ENCODE measurements around the gene TMEM141. TPM values are rescaled to one million over a fixed set of nuclear protein-coding genes. Genes with fewer than 3 reads are reported as not detected.

TMEM141 gene
- total RNA-seq, 1 donor from 2014 or later = 57.8 TPM

- H3K9me3 Mint-ChIP-seq (ENCODE audit: low read depth) = no peaks in the 10 kb centered on the region
- H3K4me1 Mint-ChIP-seq (ENCODE audit: low read depth) = peaks cover 24% of the 10 kb centered on the region
- H3K36me3 Mint-ChIP-seq (ENCODE audit: insufficient read depth) = peaks cover 13% of the 10 kb centered on the region
- H3K27ac Mint-ChIP-seq = peak overlapping the region; percentile 69
- peak; percentile 19 for TF ChIP-seq CTCF (IDR thresholded peaks at IDR 0.05; ENCODE audit: unreplicated experiment)
- peak overlapping the region; percentile 89 for H3K4me3 Mint-ChIP-seq (ENCODE audit: low read depth)
- H3K27me3 Mint-ChIP-seq = no peaks in the 10 kb centered on the region
- no peak for DNase-seq (ENCODE audit: low spot score, unreplicated experiment)
Observed at GRCh38 chr9:136808075-136808805, 17.1 kb downstream of the TMEM141 start.

GRCh38 chr9:136808806-136809158 is 17.6 kb downstream of the TMEM141 start:
- DNase-seq (ENCODE audit: low spot score, unreplicated experiment) = no peak
- Mint-ChIP-seq H3K27me3 (no peaks in the 10 kb centered on the region), H3K9me3 (ENCODE audit: low read depth) (no peaks in the 10 kb centered on the region), H3K27ac (peak overlapping the region; percentile 69), H3K4me3 (ENCODE audit: low read depth) (peak overlapping the region; percentile 89), H3K36me3 (ENCODE audit: insufficient read depth) (peaks cover 16% of the 10 kb centered on the region), H3K4me1 (ENCODE audit: low read depth) (peaks cover 24% of the 10 kb centered on the region)
- no peak for TF ChIP-seq CTCF (IDR thresholded peaks at IDR 0.05; ENCODE audit: unreplicated experiment)

- no peak for TF ChIP-seq CTCF (IDR thresholded peaks at IDR 0.05; ENCODE audit: unreplicated experiment)
- H3K36me3 Mint-ChIP-seq (ENCODE audit: insufficient read depth) = peaks cover 30% of the 10 kb centered on the region
- no peak overlapping the region for H3K4me3 Mint-ChIP-seq (ENCODE audit: low read depth)
- no peaks in the 10 kb centered on the region for H3K9me3 Mint-ChIP-seq (ENCODE audit: low read depth)
- no peak overlapping the region for H3K27ac Mint-ChIP-seq
- no peak for DNase-seq (ENCODE audit: low spot score, unreplicated experiment)
- H3K4me1 Mint-ChIP-seq (ENCODE audit: low read depth) = peaks cover 12% of the 10 kb centered on the region
- H3K27me3 Mint-ChIP-seq = no peaks in the 10 kb centered on the region
Observed at GRCh38 chr9:136814725-136815421, 23.7 kb downstream of the TMEM141 start.

GRCh38 chr9:136815422-136815782 is 24.3 kb downstream of the TMEM141 start:
- Mint-ChIP-seq H3K36me3 (ENCODE audit: insufficient read depth) (peaks cover 28% of the 10 kb centered on the region), H3K27me3 (no peaks in the 10 kb centered on the region)

More at GRCh38 chr9:136815422-136815782, 24.3 kb downstream of the TMEM141 start:
- Mint-ChIP-seq H3K4me1 (ENCODE audit: low read depth) (peaks cover 8% of the 10 kb centered on the region), H3K4me3 (ENCODE audit: low read depth) (no peak overlapping the region), H3K9me3 (ENCODE audit: low read depth) (no peaks in the 10 kb centered on the region), H3K27ac (no peak overlapping the region)
- no peak for TF ChIP-seq CTCF (IDR thresholded peaks at IDR 0.05; ENCODE audit: unreplicated experiment)
- no peak for DNase-seq (ENCODE audit: low spot score, unreplicated experiment)
